Right kidney (tissue), 9 donors: ENCODE data around the gene KCNJ10.
"Not testable (repeated sequence)": the region's sequence is repeated elsewhere in the genome, so short reads cannot be mapped to it uniquely, and the experiment has no call there.

Experiments used
- DNase-seq: peaks from one replicate; pipeline ENCODE4 v3.0.0-alpha.2; 2016
- long read RNA-seq, 8 donors: transcript quantifications; one replicate each; lab custom pipeline, GENCODE V29; 2026

The KCNJ10 gene
- long read RNA-seq, donor 1, full-length matches to known transcripts: 5 of 5 reads
- long read RNA-seq, donor 1, partial matches to known transcripts: 0 of 5 reads
- long read RNA-seq, donor 1, other reads (novel, unspliced or antisense): 0 of 5 reads
- long read RNA-seq, donor 2, full-length matches to known transcripts: 1 of 1 reads
- long read RNA-seq, donor 2, partial matches to known transcripts: 0 of 1 reads
- long read RNA-seq, donor 2, other reads (novel, unspliced or antisense): 0 of 1 reads
- long read RNA-seq, donor 3, full-length matches to known transcripts: 4 of 4 reads
- long read RNA-seq, donor 3, partial matches to known transcripts: 0 of 4 reads
- long read RNA-seq, donor 3, other reads (novel, unspliced or antisense): 0 of 4 reads
- long read RNA-seq, donor 4, full-length matches to known transcripts: 10 of 16 reads
- long read RNA-seq, donor 4, partial matches to known transcripts: 6 of 16 reads
- long read RNA-seq, donor 4, other reads (novel, unspliced or antisense): 0 of 16 reads
- long read RNA-seq, donor 5, full-length matches to known transcripts: 7 of 7 reads
- long read RNA-seq, donor 5, partial matches to known transcripts: 0 of 7 reads
- long read RNA-seq, donor 5, other reads (novel, unspliced or antisense): 0 of 7 reads
- long read RNA-seq, donor 6, full-length matches to known transcripts: 11 of 11 reads
- long read RNA-seq, donor 6, partial matches to known transcripts: 0 of 11 reads
- long read RNA-seq, donor 6, other reads (novel, unspliced or antisense): 0 of 11 reads
- long read RNA-seq, donor 7, full-length matches to known transcripts: 6 of 6 reads
- long read RNA-seq, donor 7, partial matches to known transcripts: 0 of 6 reads
- long read RNA-seq, donor 7, other reads (novel, unspliced or antisense): 0 of 6 reads
- long read RNA-seq, donor 8, full-length matches to known transcripts: 10 of 10 reads
- long read RNA-seq, donor 8, partial matches to known transcripts: 0 of 10 reads
- long read RNA-seq, donor 8, other reads (novel, unspliced or antisense): 0 of 10 reads

DNA sequence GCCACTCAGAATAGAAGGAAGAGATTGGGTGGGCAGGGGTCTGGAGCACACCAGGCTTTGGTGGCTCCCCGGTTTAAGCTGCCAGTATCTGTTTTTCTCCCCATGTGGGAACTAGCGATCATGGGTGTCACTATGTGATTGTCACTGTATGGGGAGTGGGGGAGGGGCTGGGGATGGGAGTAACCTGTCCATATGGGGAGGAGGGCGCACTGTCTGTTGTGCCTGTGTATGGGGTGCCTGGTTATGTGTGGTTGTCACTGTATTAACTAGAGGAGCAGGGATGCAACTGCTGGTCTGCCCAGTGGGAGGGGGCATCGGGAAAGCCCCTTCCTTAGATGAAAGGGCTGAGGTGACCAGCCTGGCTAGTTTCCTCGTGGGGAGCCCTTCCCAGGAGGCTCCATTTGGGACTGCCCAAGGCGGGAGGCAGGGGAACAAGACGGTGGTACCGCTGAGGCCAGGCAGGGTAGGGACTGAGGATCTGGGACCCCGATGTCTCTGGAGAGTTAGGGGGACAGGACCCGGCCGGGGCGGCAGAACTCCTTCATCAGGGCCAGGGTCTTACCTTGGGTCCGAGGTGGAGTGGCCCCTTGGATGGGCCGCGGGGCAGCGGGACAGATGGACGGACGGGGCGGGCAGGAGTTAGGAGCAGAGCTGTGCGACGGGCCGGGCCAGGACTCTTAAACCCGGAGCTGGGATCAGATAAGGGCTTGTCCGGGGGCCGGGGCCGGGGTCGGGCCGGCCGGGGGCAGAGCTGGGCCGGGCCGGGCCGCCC, at the start of gene KCNJ10:
KCNJ10 (minus strand) TSS at position 701 of the 772 bp plus-strand sequence. CDS start 27,628 bp downstream, outside the sequence.
- DNase-seq: no peak

DNA sequence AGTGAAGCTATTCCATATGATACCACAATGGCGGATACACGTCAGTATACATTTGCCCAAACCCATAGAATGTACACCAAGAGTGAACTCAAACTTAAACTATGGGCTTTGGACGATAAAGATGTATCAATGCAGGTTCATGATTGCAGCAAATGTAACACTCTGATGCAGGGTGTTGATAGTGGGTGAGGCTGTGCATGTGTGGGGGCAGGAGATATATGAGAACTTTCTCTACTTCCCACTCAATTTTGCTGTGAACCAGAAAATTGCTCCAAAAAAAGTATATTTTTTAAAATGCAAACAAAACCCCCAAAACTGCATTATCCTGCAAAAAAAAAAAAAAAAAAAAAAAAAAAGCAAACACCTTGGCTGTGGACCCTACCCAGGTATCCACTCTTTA, 49.0 kb upstream of the KCNJ10 start:
- no peak for DNase-seq

- DNase-seq: no peak
These were observed 47.8 kb upstream of the KCNJ10 start for GRCh38 chr1:160117709-160118183.

- DNase-seq: no peak
These were observed 47.3 kb upstream of the KCNJ10 start for GRCh38 chr1:160117300-160117699.

GRCh38 chr1:160116283-160117147, 46.6 kb upstream of the KCNJ10 start:
- DNase-seq: no peak

DNA sequence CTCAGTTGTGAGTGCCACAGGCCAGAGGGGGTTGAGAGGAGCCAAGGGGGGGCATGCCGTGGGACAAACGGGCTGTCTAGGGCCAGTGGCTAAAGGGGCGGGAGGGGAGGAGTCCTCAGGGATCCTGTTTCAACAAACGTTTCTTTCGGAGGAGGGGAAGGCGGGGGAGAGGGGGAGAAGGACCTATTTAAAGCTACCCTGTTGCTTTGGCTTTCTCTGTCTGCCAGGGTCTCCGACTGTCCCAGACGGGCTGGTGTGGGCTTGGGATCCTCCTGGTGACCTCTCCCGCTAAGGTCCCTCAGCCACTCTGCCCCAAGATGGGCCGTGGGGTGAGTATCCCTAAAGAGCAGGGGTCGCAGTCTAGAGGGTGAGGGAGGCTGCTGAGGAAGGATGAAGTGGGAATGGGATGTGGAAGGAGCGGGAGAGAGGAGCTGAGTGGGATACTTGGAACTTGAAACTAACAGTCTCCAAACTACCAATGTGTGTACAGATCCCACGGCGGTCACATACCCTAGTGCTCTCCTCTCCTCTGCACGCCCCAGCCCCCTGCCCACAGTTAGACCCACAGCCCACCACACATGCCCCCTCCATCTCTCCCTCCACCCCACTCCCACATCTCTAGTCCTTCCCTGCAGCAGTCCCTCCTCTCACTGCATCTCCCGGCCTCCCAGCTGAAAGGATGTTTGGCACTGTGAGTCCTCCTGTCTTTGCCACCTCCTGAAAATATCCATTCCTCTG, 45.8 kb upstream of the KCNJ10 start, which contains the start of gene ATP1A2:
ATP1A2 (plus strand) TSS at position 215 of the 738 bp plus-strand sequence; CDS start at position 318, 103 bp downstream.
- DNase-seq: peak; percentile 38

- DNase-seq: no peak
These were observed 44.1 kb upstream of the KCNJ10 start for GRCh38 chr1:160114085-160114484.

DNA sequence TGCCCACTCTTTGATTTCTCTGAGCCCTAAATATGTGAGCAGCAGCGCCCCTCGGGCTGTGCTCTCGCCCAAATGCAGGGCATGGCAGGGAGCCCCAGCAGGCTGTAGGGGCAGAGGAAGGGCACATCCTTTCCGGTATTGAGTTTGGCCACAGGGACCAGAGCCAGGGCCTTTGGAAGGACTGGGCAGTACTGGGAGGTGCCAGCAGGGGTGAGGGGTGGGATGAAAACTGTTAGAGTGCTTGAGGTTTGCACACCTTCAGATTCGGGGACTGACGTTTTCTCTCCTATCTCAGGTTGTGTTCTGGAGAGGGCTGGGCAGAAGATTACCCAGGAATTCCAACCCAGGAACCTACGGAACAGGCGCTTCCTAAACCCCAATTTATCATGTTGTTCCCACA, 43.4 kb upstream of the KCNJ10 start:
- no peak for DNase-seq

GRCh38 chr1:160112357-160112756, 42.4 kb upstream of the KCNJ10 start:
- DNase-seq: no peak

GRCh38 chr1:160111462-160111861, 41.5 kb upstream of the KCNJ10 start:
- not testable (repeated sequence) for DNase-seq

GRCh38 chr1:160109686-160110085, 39.7 kb upstream of the KCNJ10 start:
- no peak for DNase-seq

- no peak for DNase-seq
These were observed 39.1 kb upstream of the KCNJ10 start for GRCh38 chr1:160108888-160109662.

GRCh38 chr1:160107512-160107911, 37.6 kb upstream of the KCNJ10 start:
- DNase-seq: no peak

DNA sequence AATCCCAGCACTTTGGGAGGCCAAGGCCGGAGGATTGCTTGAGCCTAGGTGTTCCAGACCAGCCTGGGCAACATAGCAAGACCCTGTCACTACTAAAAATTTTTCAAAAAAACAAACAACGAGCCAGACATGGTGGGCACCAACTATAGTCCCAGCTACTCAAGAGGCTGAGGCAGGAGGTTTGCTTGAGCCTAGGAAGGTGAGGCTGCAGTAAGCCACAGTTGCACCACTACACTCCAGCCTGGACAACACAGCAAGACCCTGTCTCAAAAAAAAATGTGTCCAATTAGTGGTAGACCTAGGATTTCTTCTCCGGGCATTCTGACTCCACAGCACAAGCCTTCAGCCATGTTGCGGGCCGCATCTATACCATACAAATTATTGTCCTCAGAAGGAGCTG, 35.2 kb upstream of the KCNJ10 start:
- DNase-seq: no peak

DNA sequence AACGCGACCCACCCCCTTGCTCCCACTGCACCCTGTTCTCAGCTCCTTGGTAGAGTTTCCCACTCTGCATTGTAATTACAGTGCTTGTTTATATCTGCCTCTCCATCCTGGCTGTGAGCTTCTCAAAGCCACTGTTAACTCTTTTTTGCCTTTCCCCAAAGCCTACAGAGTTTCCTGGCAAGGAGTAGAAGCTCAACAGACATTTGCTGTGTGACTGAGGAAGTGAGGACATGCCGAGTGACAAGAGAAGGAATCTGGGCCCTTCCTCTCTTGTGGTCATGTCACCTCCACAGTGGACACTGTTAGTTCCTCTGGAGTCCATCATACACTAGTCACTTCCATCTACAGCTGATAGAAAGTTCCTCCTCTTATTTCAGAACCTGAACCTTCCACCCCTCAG, 34.5 kb upstream of the KCNJ10 start:
- no peak for DNase-seq

DNA sequence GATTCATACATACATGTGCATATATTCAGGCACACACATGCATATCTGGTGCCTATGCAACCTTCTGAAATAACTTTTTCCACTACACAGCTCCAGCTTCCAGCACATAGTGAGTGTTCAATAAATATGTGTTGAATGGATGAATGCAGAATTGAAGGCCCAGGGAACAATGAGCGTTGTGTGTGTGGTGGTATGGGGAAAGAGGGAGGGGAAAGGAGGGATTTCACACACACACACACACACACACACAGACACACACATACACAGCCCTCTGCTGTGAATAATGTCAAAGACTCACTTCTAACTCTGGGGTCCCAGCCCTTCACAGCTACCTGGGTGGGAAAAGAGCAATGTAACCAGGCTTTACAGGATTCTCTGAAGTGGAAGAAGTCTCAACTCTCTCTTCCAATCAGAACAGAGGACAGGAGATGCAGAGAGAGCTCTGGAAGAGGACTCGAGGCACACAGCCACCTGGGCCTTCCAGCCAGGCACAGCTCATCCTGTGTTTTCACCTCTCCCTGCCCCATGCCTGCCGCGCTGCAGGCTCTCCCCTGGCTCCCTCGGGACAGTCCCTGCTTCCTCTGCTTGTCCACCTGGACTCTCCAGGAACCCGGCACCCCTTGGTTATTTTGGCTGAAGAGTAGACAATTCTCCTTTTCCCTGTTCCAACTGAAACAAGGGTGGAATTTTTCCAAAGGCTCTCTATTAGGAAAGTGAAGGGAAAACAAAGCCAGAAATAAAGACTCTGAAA, 33.9 kb upstream of the KCNJ10 start:
- no peak for DNase-seq

DNA sequence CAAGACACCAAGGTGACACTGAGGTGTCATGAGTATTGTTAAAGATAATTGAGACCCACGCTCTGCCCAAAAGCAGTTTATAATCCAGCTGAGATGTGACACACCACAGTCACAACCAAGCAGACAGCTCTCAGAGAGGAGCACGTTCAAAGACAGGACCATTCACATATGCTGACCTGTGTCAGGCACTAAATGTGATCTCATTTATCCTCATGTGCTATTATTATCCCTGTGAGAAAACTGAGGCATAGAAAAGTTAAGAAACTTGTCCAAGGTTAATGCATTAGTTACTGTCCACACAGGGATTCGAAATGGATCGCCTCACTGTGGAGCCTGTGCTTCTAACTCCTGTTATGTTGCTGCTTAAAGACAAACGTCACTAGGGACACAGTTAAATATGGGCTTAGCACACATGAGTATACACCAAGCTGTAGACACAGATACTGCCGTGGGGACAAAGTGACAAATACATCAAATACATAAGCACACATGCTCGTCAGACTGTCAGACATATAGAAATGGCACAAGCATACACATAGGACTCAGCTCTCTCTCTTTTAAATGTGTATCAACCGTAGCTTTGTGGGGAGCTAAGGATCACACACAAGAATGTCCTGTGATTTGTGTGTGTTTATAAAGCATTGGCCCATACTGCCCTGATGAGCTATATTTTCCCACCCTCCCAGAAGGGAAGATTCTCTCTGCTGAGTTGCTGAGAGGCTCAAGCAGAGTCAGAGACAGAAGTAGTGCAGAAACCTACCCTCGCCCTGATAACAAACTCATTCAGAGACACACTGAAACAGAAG, 32.0 kb upstream of the KCNJ10 start:
- no peak for DNase-seq
